GM12878 (cell line): ENCODE data around the gene FLII. TPM values are rescaled to one million over a fixed set of nuclear protein-coding genes. Genes with fewer than 3 reads are reported as not detected.

ENCODE experiments used
- ATAC-seq: fragments of 200-7000 bp; cut with Tn5 transposase; 3 replicates; pipeline ENCODE4 v1.9.1; 2020; ENCODE audit warnings: mild to moderate bottlenecking, moderate library complexity
- BruUV-seq: library from RNA; stranded (reverse); fragments of 400-500 nt; replicated peaks from 2 replicates; lab custom pipeline; 2021; lab: Mats Ljungman, UMichigan
- CTCF ChIA-PET: fragments of 300-600 bp; sonication (Branson Sonifier 250); formaldehyde crosslinking; extraction: SDS; loops from one replicate; lab custom pipeline; 2021; ENCODE audit warnings: inconsistent platforms; lab: Yijun Ruan, JAX
- POLR2A ChIA-PET: fragments of 350-600 bp; formaldehyde crosslinking; extraction: SDS; loops from one replicate; lab custom pipeline; 2021; ENCODE audit warnings: inconsistent platforms; lab: Charles Lee
- RAD21 ChIA-PET: fragments of 300-600 bp; sonication (Branson Sonifier 250); formaldehyde crosslinking; loops from one replicate; lab custom pipeline; 2023; ENCODE audit warnings: antibody characterized with exemption; ENCODE audit not compliant: unreplicated experiment; lab: Charles Lee
- SMC1A ChIA-PET: fragments of 300-600 bp; sonication (Branson Sonifier 250); formaldehyde crosslinking; loops from one replicate; lab custom pipeline; 2023; ENCODE audit not compliant: unreplicated experiment, uncharacterized antibody; lab: Charles Lee
- DNase-seq: peaks from one replicate; pipeline ENCODE4 v3.0.0-alpha.2; 2011; ENCODE audit warnings: low read depth, low spot score
- FAIRE-seq: peaks from 3 replicates; lab custom pipeline; 2011; peaks lifted over from hg19 to GRCh38; lab: Jason Lieb, UNC
- H2AFZ ChIP-seq: 2 replicates; pipeline ENCODE4 v1.6.0; 2011; ENCODE audit warnings: low read depth, low read length, control low read depth; ENCODE audit not compliant: control insufficient read depth
- H3K27ac ChIP-seq: 2 replicates; pipeline ENCODE4 v1.5.1; 2011; ENCODE audit warnings: control low read depth; ENCODE audit not compliant: control insufficient read depth, insufficient read depth
- H3K27me3 ChIP-seq, 2 experiments: replicated peaks in 1 of 2; 2 replicates each; pipeline versions ENCODE4 v1.6.0 to v1.6.1; 2011; ENCODE audit warnings: low read length in 1 of 2; ENCODE audit not compliant: control insufficient read depth in 2 of 2, insufficient read depth in 2 of 2
- H3K36me3 ChIP-seq, 2 experiments: 2 replicates each; pipeline ENCODE4 v1.5.1; 2011; ENCODE audit warnings: low read length in 1 of 2; ENCODE audit not compliant: control insufficient read depth in 2 of 2, insufficient read depth in 2 of 2
- H3K4me1 ChIP-seq: 2 replicates; pipeline ENCODE4 v1.6.1; 2011; ENCODE audit warnings: mild to moderate bottlenecking, low read length, moderate library complexity, mixed read lengths; ENCODE audit not compliant: control insufficient read depth, insufficient read depth
- H3K4me2 ChIP-seq: 2 replicates; pipeline ENCODE4 v1.6.0; 2011; ENCODE audit warnings: control low read depth; ENCODE audit not compliant: control insufficient read depth, insufficient read depth
- H3K4me3 ChIP-seq: fragments of 200-600 bp; sonication (generic); 2 replicates; pipeline ENCODE4 v1.5.1; 2016
- H3K79me2 ChIP-seq: 2 replicates; pipeline ENCODE4 v1.6.0; 2011; ENCODE audit warnings: low read length; ENCODE audit not compliant: control insufficient read depth, insufficient read depth
- H3K9ac ChIP-seq: 2 replicates; pipeline ENCODE4 v1.8.0; 2011; ENCODE audit warnings: low read length, control low read depth, mixed read lengths; ENCODE audit not compliant: control insufficient read depth, insufficient read depth
- H3K9me3 ChIP-seq: replicated peaks from 3 replicates; pipeline ENCODE4 v1.5.1; 2011; ENCODE audit warnings: mild to moderate bottlenecking, low read length; ENCODE audit not compliant: control insufficient read depth, insufficient read depth
- H4K20me1 ChIP-seq: 2 replicates; pipeline ENCODE4 v1.6.0; 2011; ENCODE audit not compliant: control insufficient read depth, insufficient read depth
- BACH1 ChIP-seq: fragments of 450-650 bp; IDR thresholded peaks from 2 replicates; pipeline ENCODE4 v1.6.1; 2017; ENCODE audit warnings: mild to moderate bottlenecking, borderline replicate concordance
- CREB1 ChIP-seq: IDR thresholded peaks from 2 replicates; pipeline ENCODE4 v1.6.1; 2012; ENCODE audit warnings: low read depth, mild to moderate bottlenecking, inconsistent platforms
- DPF2 ChIP-seq: fragments of 450-650 bp; IDR thresholded peaks from 2 replicates; pipeline ENCODE4 v1.6.1; 2017; ENCODE audit warnings: mild to moderate bottlenecking
- FOXK2 ChIP-seq: fragments of 450-650 bp; IDR thresholded peaks from 2 replicates; pipeline ENCODE4 v1.6.1; 2017; ENCODE audit warnings: mild to moderate bottlenecking, moderate library complexity
- NRF1 ChIP-seq: conservative IDR thresholded peaks from 2 replicates; pipeline ENCODE4 v1.6.1; 2011; ENCODE audit warnings: mild to moderate bottlenecking, low read depth, low read length, improper control_type of control experiment
- PAX8 ChIP-seq: fragments of 450-650 bp; IDR thresholded peaks from 2 replicates; pipeline ENCODE4 v1.6.1; 2017; ENCODE audit warnings: mild to moderate bottlenecking, moderate library complexity
- STAT3 ChIP-seq: IDR thresholded peaks from 2 replicates; pipeline ENCODE4 v1.6.1; 2011; ENCODE audit warnings: low read depth, low read length, improper control_type of control experiment
- WGBS: methylation state at CpG from one replicate; pipeline ENCODE4 v1.1.6; 2016; ENCODE audit warnings: low lambda C conversion rate; ENCODE audit not compliant: insufficient replicate concordance, insufficient coverage; ENCODE audit errors: missing lambda C conversion rate; 5-methylcytosine and 5-hydroxymethylcytosine counted together
- in situ Hi-C: fragments of 300-500 bp; cut with MboI; formaldehyde crosslinking; loops from 9 replicates; pipeline ENCODE4 v1.14.3; 2018; ENCODE audit warnings: mixed read lengths
- intact Hi-C: fragments of 100-400 bp; cut with micrococcal nuclease; formaldehyde crosslinking; loops from one replicate; pipeline ENCODE4 v1.14.2; 2022; ENCODE audit not compliant: unreplicated experiment
- polyA plus RNA-seq, 11 experiments: library from polyadenylated mRNA; depleted of rRNA in 4 of 11; unstranded in 6 of 11; stranded (reverse) in 5 of 11; fragments of >200 nt; fragmentation: Nextera tagmentation in 4 of 11; fragmentation: Illumina TruSeq in 1 of 11; extraction: Ambion mirVana in 4 of 11; extraction: Trizol in 1 of 11; gene quantifications; 1 replicate in 1 of 11; 2 replicates in 10 of 11; pipeline versions ENCODE4 v1.2.1 to v1.2.3, GENCODE V29; 2011 to 2016; ENCODE audit warnings: inconsistent platforms in 2 of 11, missing spikeins in 2 of 11, low read depth in 1 of 11
- total RNA-seq, 4 experiments: library from RNA; depleted of rRNA in 3 of 4; stranded (reverse); fragments of >200 nt in 3 of 4; fragmentation: Illumina TruSeq in 1 of 4; extraction: Trizol in 1 of 4; gene quantifications; 2 replicates each; pipeline versions ENCODE4 v1.2.1 to v1.2.3, GENCODE V29; 2013 to 2021
- TF ChIP-seq, protein P1 (sequence below), 3 experiments: IDR thresholded peaks in 2 of 3; conservative IDR thresholded peaks in 1 of 3; 2 replicates each; pipeline ENCODE4 v1.5.1; 2011; ENCODE audit warnings: low read depth in 3 of 3, low read length in 3 of 3, mild to moderate bottlenecking in 3 of 3, control low read depth in 2 of 3, moderate library complexity in 2 of 3, inconsistent platforms in 1 of 3, mixed read lengths in 1 of 3; ENCODE audit not compliant: control insufficient read depth in 2 of 3, insufficient read depth in 1 of 3; ENCODE audit errors: extremely low read depth in 1 of 3
- TF ChIP-seq, protein P2 (sequence below): IDR thresholded peaks from 2 replicates; pipeline ENCODE4 v1.6.1; 2011; ENCODE audit warnings: low read depth, mild to moderate bottlenecking, low read length, moderate library complexity, borderline replicate concordance; ENCODE audit errors: extremely low read depth
- TF ChIP-seq, protein P3 (sequence below): fragments of 450-650 bp; IDR thresholded peaks from 2 replicates; pipeline ENCODE4 v1.6.1; 2014; ENCODE audit warnings: mild to moderate bottlenecking
- TF ChIP-seq, protein P4 (sequence below): IDR thresholded peaks from 2 replicates; pipeline ENCODE4 v1.6.1; 2012; ENCODE audit warnings: low read length, inconsistent platforms
- TF ChIP-seq, protein P5 (sequence below): IDR thresholded peaks from 2 replicates; pipeline ENCODE4 v1.6.1; 2011; ENCODE audit warnings: borderline replicate concordance, low read depth, mild to moderate bottlenecking, moderate library complexity, mixed read lengths, low read length; ENCODE audit not compliant: insufficient read depth; ENCODE audit errors: extremely low read length
- TF ChIP-seq, protein P6 (sequence below): fragments of 150-350 bp; IDR thresholded peaks from 2 replicates; pipeline ENCODE4 v1.6.1; 2014; ENCODE audit warnings: mild to moderate bottlenecking, low read depth, low read length

Gene FLII
- total and polyA plus RNA-seq, 10 of the 15 experiments (the other 5 are each of a cell fraction or from before 2014, with no cell fraction given) = 22.2 to 200 (median 121) TPM

DNA sequence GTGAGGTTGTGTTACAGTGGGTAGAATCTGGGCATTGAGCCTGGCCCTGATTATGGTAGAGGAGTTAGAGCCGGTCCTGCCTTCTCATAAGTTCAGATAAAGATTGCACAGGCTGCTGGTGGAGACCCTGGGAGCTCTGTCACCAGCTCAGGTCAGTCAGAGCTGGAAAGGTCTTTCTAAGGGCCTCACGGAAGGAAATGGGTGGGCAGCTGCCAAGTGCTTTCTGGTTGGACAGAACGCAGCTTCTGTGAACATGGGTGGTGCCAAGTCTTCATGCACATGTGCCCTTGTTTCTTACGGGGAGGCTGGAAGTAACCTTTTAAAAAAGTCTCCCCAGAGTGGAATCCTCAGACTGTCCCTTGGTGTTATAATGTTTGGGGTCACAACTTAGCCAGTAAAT, 60.0 kb downstream of the FLII start:
- POLR2A ChIA-PET = interaction anchor here (0.5 to 2.1 kb wide), 2 partner anchors 8 to 176 kb away, joined by 3 to 6 read pairs; no protein-coding TSS in a partner anchor

More for the DNA sequence above, 60.0 kb downstream of the FLII start:
- CTCF ChIA-PET = interaction anchor here (1.2 to 2.8 kb wide), 5 partner anchors 9 to 20 kb away, joined by 3 to 18 read pairs (median 6); no protein-coding TSS in a partner anchor
- BruUV-seq = no TSS peak
- no peak for DNase-seq
- Histone ChIP-seq H2AFZ (no peak overlapping the region), H3K36me3 (peaks cover 35 to 48% of the 10 kb centered on the region in 2 experiments), H3K79me2 (peaks cover 29% of the 10 kb centered on the region), H4K20me1 (peaks cover 10% of the 10 kb centered on the region), H3K4me3 (no peak overlapping the region), H3K9ac (no peak overlapping the region), H3K4me2 (no peak overlapping the region), H3K4me1 (no peaks in the 10 kb centered on the region), H3K9me3 (no peaks in the 10 kb centered on the region), H3K27me3 (no peaks in the 10 kb centered on the region), H3K27ac (no peak overlapping the region)
- SMC1A ChIA-PET = interaction anchor here (1.0 kb wide), 1 partner anchor 8 kb away, joined by 3 read pairs; no protein-coding TSS in a partner anchor
- 57% methylated on average over 4 of the region's 4 CpGs for WGBS
- ATAC-seq = no peak
- RAD21 ChIA-PET = interaction anchor here (1.1 kb wide), 1 partner anchor 58 kb away, joined by 5 read pairs; no protein-coding TSS in a partner anchor
- in situ Hi-C loops (no loop called here), intact Hi-C loops (no loop called here)
- no peak for TF ChIP-seq NRF1
- TF ChIP-seq, protein P1, sequence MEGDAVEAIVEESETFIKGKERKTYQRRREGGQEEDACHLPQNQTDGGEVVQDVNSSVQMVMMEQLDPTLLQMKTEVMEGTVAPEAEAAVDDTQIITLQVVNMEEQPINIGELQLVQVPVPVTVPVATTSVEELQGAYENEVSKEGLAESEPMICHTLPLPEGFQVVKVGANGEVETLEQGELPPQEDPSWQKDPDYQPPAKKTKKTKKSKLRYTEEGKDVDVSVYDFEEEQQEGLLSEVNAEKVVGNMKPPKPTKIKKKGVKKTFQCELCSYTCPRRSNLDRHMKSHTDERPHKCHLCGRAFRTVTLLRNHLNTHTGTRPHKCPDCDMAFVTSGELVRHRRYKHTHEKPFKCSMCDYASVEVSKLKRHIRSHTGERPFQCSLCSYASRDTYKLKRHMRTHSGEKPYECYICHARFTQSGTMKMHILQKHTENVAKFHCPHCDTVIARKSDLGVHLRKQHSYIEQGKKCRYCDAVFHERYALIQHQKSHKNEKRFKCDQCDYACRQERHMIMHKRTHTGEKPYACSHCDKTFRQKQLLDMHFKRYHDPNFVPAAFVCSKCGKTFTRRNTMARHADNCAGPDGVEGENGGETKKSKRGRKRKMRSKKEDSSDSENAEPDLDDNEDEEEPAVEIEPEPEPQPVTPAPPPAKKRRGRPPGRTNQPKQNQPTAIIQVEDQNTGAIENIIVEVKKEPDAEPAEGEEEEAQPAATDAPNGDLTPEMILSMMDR (IDR thresholded peaks at IDR 0.05 in 2 of 3, conservative IDR thresholded peaks at IDR 0.05 in 1 of 3; ENCODE audit: control insufficient read depth in 2 of 3, extremely low read depth in 1 of 3, insufficient read depth in 1 of 3, low read depth in 3 of 3, low read length in 3 of 3) = no peak
- TF ChIP-seq, protein P2, sequence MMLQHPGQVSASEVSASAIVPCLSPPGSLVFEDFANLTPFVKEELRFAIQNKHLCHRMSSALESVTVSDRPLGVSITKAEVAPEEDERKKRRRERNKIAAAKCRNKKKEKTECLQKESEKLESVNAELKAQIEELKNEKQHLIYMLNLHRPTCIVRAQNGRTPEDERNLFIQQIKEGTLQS = no peak
- TF ChIP-seq DPF2 = no peak
- TF ChIP-seq, protein P3, sequence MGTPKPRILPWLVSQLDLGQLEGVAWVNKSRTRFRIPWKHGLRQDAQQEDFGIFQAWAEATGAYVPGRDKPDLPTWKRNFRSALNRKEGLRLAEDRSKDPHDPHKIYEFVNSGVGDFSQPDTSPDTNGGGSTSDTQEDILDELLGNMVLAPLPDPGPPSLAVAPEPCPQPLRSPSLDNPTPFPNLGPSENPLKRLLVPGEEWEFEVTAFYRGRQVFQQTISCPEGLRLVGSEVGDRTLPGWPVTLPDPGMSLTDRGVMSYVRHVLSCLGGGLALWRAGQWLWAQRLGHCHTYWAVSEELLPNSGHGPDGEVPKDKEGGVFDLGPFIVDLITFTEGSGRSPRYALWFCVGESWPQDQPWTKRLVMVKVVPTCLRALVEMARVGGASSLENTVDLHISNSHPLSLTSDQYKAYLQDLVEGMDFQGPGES = no peak
- TF ChIP-seq, protein P4, sequence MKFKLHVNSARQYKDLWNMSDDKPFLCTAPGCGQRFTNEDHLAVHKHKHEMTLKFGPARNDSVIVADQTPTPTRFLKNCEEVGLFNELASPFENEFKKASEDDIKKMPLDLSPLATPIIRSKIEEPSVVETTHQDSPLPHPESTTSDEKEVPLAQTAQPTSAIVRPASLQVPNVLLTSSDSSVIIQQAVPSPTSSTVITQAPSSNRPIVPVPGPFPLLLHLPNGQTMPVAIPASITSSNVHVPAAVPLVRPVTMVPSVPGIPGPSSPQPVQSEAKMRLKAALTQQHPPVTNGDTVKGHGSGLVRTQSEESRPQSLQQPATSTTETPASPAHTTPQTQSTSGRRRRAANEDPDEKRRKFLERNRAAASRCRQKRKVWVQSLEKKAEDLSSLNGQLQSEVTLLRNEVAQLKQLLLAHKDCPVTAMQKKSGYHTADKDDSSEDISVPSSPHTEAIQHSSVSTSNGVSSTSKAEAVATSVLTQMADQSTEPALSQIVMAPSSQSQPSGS = no peak
- TF ChIP-seq PAX8 = no peak
- no peak for TF ChIP-seq CREB1
- TF ChIP-seq FOXK2 = no peak
- TF ChIP-seq, protein P5, sequence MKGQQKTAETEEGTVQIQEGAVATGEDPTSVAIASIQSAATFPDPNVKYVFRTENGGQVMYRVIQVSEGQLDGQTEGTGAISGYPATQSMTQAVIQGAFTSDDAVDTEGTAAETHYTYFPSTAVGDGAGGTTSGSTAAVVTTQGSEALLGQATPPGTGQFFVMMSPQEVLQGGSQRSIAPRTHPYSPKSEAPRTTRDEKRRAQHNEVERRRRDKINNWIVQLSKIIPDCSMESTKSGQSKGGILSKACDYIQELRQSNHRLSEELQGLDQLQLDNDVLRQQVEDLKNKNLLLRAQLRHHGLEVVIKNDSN = no peak
- TF ChIP-seq BACH1 = no peak
- TF ChIP-seq, protein P6, sequence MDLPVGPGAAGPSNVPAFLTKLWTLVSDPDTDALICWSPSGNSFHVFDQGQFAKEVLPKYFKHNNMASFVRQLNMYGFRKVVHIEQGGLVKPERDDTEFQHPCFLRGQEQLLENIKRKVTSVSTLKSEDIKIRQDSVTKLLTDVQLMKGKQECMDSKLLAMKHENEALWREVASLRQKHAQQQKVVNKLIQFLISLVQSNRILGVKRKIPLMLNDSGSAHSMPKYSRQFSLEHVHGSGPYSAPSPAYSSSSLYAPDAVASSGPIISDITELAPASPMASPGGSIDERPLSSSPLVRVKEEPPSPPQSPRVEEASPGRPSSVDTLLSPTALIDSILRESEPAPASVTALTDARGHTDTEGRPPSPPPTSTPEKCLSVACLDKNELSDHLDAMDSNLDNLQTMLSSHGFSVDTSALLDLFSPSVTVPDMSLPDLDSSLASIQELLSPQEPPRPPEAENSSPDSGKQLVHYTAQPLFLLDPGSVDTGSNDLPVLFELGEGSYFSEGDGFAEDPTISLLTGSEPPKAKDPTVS = no peak
- TF ChIP-seq STAT3 = no peak
- no peak for FAIRE-seq
